Body of pancreas (tissue), 4 donors: ENCODE measurements around the gene MAD1L1. TPM values are rescaled to one million over a fixed set of nuclear protein-coding genes. Genes with fewer than 3 reads are reported as not detected.

ENCODE experiments used
- ATAC-seq: fragments of 150-250 bp; one replicate; pipeline ENCODE4 v1.9.1; 2016
- DNase-seq, 4 donors: peaks; one replicate each; pipeline ENCODE4 v3.0.0-alpha.2; 2019
- H3K27ac ChIP-seq, 4 donors: fragments of 200-600 bp; sonication (generic); 1 replicate in 3 of 4; 2 replicates in 1 of 4; pipeline versions ENCODE4 v1.5.1 to v1.6.1; 2016 to 2019; ENCODE audit warnings: mild to moderate bottlenecking in 1 of 4, mixed read lengths in 1 of 4, moderate library complexity in 1 of 4
- H3K27me3 ChIP-seq, 2 donors: fragments of 200-600 bp; sonication (generic); one replicate each; pipeline ENCODE4 v1.6.0; 2016; ENCODE audit warnings: mild to moderate bottlenecking in 1 of 2
- H3K36me3 ChIP-seq, 2 donors: fragments of 200-600 bp; sonication (generic); replicated peaks in 1 of 2; 2 replicates each; pipeline ENCODE4 v1.5.1; 2016; ENCODE audit warnings: low read depth in 2 of 2; ENCODE audit not compliant: insufficient read depth in 1 of 2
- H3K4me1 ChIP-seq: fragments of 200-600 bp; sonication (generic); one replicate; pipeline ENCODE4 v1.6.0; 2016
- H3K4me3 ChIP-seq, 2 donors: fragments of 200-600 bp; sonication (generic); 1 replicate in 1 of 2; 2 replicates in 1 of 2; pipeline ENCODE4 v1.5.1; 2016 to 2019
- H3K9me3 ChIP-seq, 3 donors: fragments of 200-600 bp; sonication (generic); 1 replicate in 2 of 3; 2 replicates in 1 of 3; pipeline ENCODE4 v1.5.1; 2016
- POLR2A ChIP-seq, 3 donors: fragments of 450-650 bp; IDR thresholded peaks; one replicate each; pipeline ENCODE4 v1.6.1; 2016; ENCODE audit warnings: antibody characterized with exemption in 3 of 3, mild to moderate bottlenecking in 2 of 3
- WGBS, 2 donors: methylation state at CpG; one replicate each; pipeline ENCODE4 v1.1.5; 2017; 5-methylcytosine and 5-hydroxymethylcytosine counted together
- intact Hi-C: fragments of 100-400 bp; cut with DNase I; formaldehyde crosslinking; loops from one replicate; pipeline ENCODE4 v1.15.1; 2023
- total RNA-seq, 2 donors: library from RNA; depleted of rRNA; stranded (reverse); fragments of >200 nt; gene quantifications; one replicate each; pipeline ENCODE4 v1.1.0, GENCODE V29; 2016
- TF ChIP-seq, protein P1 (sequence below), 7 experiments: fragments of 450-650 bp in 4 of 7; fragments of 200-600 bp in 3 of 7; sonication (generic) in 3 of 7; IDR thresholded peaks; one replicate each; pipeline ENCODE4 v1.5.1; 2016 to 2019; ENCODE audit warnings: antibody characterized with exemption in 7 of 7

MAD1L1 gene
- total RNA-seq, 2 donors from 2014 or later: 14.0 to 66.9 TPM

DNA sequence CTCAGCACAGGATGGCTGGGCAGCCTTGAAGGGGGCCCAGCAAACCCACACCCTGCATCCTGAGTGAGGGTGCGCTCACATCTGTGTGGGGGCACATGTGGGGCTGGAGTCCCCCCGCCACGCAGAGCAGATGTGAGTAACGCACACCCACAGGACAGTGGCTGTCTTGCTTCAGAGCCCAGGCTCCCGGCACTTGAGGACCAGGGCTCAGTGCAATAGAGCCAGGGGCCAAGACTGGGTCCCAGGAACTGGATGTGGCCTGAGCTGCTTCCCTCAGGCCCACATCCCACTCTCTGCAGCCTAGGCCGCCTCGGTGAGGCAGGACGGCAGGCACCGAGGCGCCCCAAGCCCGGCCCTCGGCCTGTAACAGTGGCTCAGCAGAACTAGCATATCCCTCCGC lies 159.9 kb downstream of the MAD1L1 start:
- Histone ChIP-seq H3K27ac (no peak overlapping the region), H3K4me3 (no peak overlapping the region), H3K27me3 (no peaks in the 10 kb centered on the region), H3K36me3 (peaks cover 0 to 1% of the 10 kb centered on the region in 2 donors), H3K9me3 (no peaks in the 10 kb centered on the region), H3K4me1 (no peaks in the 10 kb centered on the region)
- intact Hi-C loops: no loop called here
- TF ChIP-seq POLR2A (IDR thresholded peaks at IDR 0.05): no peak
- TF ChIP-seq, protein P1, sequence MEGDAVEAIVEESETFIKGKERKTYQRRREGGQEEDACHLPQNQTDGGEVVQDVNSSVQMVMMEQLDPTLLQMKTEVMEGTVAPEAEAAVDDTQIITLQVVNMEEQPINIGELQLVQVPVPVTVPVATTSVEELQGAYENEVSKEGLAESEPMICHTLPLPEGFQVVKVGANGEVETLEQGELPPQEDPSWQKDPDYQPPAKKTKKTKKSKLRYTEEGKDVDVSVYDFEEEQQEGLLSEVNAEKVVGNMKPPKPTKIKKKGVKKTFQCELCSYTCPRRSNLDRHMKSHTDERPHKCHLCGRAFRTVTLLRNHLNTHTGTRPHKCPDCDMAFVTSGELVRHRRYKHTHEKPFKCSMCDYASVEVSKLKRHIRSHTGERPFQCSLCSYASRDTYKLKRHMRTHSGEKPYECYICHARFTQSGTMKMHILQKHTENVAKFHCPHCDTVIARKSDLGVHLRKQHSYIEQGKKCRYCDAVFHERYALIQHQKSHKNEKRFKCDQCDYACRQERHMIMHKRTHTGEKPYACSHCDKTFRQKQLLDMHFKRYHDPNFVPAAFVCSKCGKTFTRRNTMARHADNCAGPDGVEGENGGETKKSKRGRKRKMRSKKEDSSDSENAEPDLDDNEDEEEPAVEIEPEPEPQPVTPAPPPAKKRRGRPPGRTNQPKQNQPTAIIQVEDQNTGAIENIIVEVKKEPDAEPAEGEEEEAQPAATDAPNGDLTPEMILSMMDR (IDR thresholded peaks at IDR 0.05): no peak
- ATAC-seq: no peak
- no peak for DNase-seq
- WGBS, 2 donors: 89 to 97% methylated on average over 9 to 13 of the region's 13 CpGs

DNA sequence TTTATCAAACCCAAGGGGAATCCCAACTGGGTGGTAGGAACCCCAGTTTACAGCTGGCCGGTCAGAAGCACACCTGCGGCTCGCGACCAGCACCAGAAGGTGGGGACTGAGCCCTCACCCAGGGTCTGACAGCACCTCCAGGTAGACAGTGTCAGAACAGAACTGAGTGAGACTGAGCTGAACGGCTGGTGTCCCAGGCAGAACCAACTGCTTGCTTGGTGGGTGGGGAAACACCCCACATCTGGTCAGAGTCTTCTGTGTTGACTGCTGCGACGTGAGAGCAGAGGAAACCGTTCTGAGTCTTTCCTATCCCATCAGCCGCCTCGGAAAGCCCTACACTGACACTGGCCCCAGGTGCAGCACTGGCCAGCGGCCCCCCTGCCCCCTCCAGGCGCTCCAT lies 160.7 kb downstream of the MAD1L1 start:
- H3K27ac ChIP-seq: no peak overlapping the region
- DNase-seq (no peak), ATAC-seq (no peak)
- TF ChIP-seq POLR2A (IDR thresholded peaks at IDR 0.05): no peak
- TF ChIP-seq, protein P1 (IDR thresholded peaks at IDR 0.05): no peak
- no peaks in the 10 kb centered on the region for H3K27me3 ChIP-seq
- no peak overlapping the region for H3K4me3 ChIP-seq
- no peaks in the 10 kb centered on the region for H3K4me1 ChIP-seq
- intact Hi-C loops: no loop called here
- H3K36me3 ChIP-seq: peaks cover 0 to 2% of the 10 kb centered on the region in 2 donors
- H3K9me3 ChIP-seq: no peaks in the 10 kb centered on the region
- 83 to 95% methylated on average over 7 to 12 of the region's 12 CpGs for WGBS, 2 donors

DNA sequence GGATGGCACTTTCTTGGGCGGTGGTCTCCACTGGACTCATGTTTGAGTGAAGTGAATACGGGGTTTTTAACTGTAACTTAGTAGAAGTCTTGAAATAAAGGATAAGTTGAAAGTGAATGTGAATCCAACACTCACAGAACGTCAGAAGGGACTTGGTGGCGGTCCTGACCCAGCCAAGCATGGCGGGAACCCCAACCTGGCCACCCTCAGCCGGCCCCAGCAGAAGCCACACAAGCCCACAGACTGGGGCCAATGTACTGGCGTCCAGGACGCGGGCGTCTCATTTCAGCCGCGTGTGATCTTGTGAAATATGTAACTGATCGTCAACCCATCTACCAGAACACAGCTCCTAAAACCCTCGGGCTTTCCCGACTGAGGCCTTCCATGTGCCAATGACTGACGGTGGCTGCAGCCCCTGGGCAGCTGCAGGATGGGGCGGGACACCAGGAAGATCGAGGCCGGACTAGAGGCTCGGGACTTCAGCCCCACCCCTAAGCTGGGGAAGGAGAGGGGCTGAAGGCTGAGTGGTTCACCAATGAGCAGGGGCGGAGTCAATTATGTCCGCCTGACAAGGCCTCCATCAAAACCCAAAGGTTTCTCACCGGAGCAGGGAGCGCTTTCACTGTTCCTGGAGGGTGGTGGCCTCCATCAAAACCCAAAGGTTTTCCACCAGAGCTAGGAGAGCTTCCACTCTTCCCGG lies 161.5 kb downstream of the MAD1L1 start:
- ATAC-seq (no peak), DNase-seq (no peak)
- Histone ChIP-seq H3K27me3 (no peaks in the 10 kb centered on the region), H3K4me1 (no peaks in the 10 kb centered on the region), H3K36me3 (peaks cover 0 to 2% of the 10 kb centered on the region in 2 donors), H3K27ac (no peak overlapping the region), H3K9me3 (no peaks in the 10 kb centered on the region), H3K4me3 (no peak overlapping the region)
- WGBS, 2 donors: 89 to 92% methylated on average over 18 to 24 of the region's 25 CpGs
- TF ChIP-seq, protein P1 (IDR thresholded peaks at IDR 0.05): no peak
- no peak for TF ChIP-seq POLR2A (IDR thresholded peaks at IDR 0.05)
- intact Hi-C loops: no loop called here

- intact Hi-C loops: no loop called here
- 88 to 91% methylated on average over 20 of the region's 20 CpGs for WGBS, 2 donors
- no peaks in the 10 kb centered on the region for H3K4me1 ChIP-seq
- TF ChIP-seq POLR2A (IDR thresholded peaks at IDR 0.05): no peak
- no peaks in the 10 kb centered on the region for H3K9me3 ChIP-seq
- H3K27ac ChIP-seq: no peak overlapping the region
- no peak overlapping the region for H3K4me3 ChIP-seq
- DNase-seq (no peak), ATAC-seq (no peak)
- H3K27me3 ChIP-seq: no peaks in the 10 kb centered on the region
- H3K36me3 ChIP-seq: peaks cover 0 to 2% of the 10 kb centered on the region in 2 donors
These were observed 162.5 kb downstream of the MAD1L1 start for GRCh38 chr7:2070151-2070763.

DNA sequence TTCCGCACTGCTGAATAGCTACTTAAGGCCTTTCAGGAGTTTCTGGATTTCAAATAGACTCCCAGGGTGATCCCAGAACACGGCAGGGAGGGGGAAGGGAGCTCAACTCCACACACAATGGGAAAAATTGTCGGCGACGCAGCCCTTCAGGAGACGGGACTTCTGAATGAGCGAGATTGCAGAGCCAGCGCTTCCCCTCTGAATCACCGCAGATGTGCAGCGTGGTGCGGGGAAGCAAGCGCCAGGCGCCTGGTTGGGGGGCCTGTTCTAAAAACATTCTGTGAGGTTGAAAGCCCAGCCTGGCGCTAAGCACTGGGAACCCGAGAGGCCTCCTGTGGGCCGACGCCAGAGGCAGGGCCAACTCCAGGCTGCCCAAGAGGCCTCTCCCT lies 163.3 kb downstream of the MAD1L1 start:
- no peak for DNase-seq
- no peak for TF ChIP-seq POLR2A (IDR thresholded peaks at IDR 0.05)
- TF ChIP-seq, protein P1 (IDR thresholded peaks at IDR 0.05): no peak
- H3K27ac ChIP-seq: no peak overlapping the region
- H3K36me3 ChIP-seq: peaks cover 0 to 2% of the 10 kb centered on the region in 2 donors
- H3K4me3 ChIP-seq: no peak overlapping the region
- WGBS, 2 donors: 82 to 93% methylated on average over 16 to 17 of the region's 17 CpGs
- no peaks in the 10 kb centered on the region for H3K27me3 ChIP-seq
- H3K9me3 ChIP-seq: no peaks in the 10 kb centered on the region
- H3K4me1 ChIP-seq: no peaks in the 10 kb centered on the region
- intact Hi-C loops: no loop called here
- ATAC-seq: no peak
